ENCODE measurements around the gene GBA2.

Gene GBA2

GRCh38 chr9:35748858-35749514 is at the start of gene GBA2, which contains the start of gene RGP1:
Gene GBA2, minus strand, starts transcription at chr9:35749228. Its CDS starts 524 bp downstream, at chr9:35748704.
Gene RGP1, plus strand, starts transcription at chr9:35749287. Its CDS starts 469 bp downstream, at chr9:35749756.
- CTCF ChIA-PET: interaction anchor here (0.8 to 8.0 kb wide), 13 partner anchors 7 to 633 kb away, joined by 3 to 130 read pairs (median 4); partner anchors contain the start of gene ATOSB
- DNase-seq (ENCODE audit: low read depth, low spot score): no peak
- no peak for TF ChIP-seq CTCF (IDR thresholded peaks at IDR 0.05; ENCODE audit: insufficient read depth, low read length, missing control alignments)
- POLR2A ChIA-PET: interaction anchor here (0.7 to 5.6 kb wide), 6 partner anchors 13 to 441 kb away, joined by 3 to 54 read pairs (median 4); partner anchors contain the start of genes CLTA, CREB3 and TLN1
- peak within 1 kb of the TSS; percentile 89 for H3K4me3 ChIP-seq (ENCODE audit: low read depth, low read length)

- TF ChIP-seq CTCF (IDR thresholded peaks at IDR 0.05; ENCODE audit: insufficient read depth, low read length, missing control alignments): no peak
- no peak overlapping the region for H3K4me3 ChIP-seq (ENCODE audit: low read depth, low read length)
- no peak for DNase-seq (ENCODE audit: low read depth, low spot score)
- POLR2A ChIA-PET: interaction anchor here (0.5 kb wide), 1 partner anchor 1338 kb away, joined by 3 read pairs; no protein-coding TSS in a partner anchor
- CTCF ChIA-PET: interaction anchor here (0.9 to 1.9 kb wide), 4 partner anchors 29 to 148 kb away, joined by 3 to 6 read pairs (median 4); no protein-coding TSS in a partner anchor
Measured at GRCh38 chr9:35797311-35798109, 48.5 kb upstream of the GBA2 start.

- POLR2A ChIA-PET: no interaction called here
- DNase-seq (ENCODE audit: low read depth, low spot score): no peak
- no peak for TF ChIP-seq CTCF (IDR thresholded peaks at IDR 0.05; ENCODE audit: insufficient read depth, low read length, missing control alignments)
- CTCF ChIA-PET: interaction anchor here (1.7 to 2.3 kb wide), 3 partner anchors 11 to 87 kb away, joined by 3 to 6 read pairs (median 4); no protein-coding TSS in a partner anchor
- no peak overlapping the region for H3K4me3 ChIP-seq (ENCODE audit: low read depth, low read length)
Measured at GRCh38 chr9:35795695-35796094, 46.7 kb upstream of the GBA2 start.

- DNase-seq (ENCODE audit: low read depth, low spot score): no peak
- ChIA-PET POLR2A (interaction anchor here (0.6 kb wide), 1 partner anchor 168 kb away, joined by 3 read pairs; no protein-coding TSS in a partner anchor), CTCF (interaction anchor here (1.0 to 8.2 kb wide), 8 partner anchors 13 to 215 kb away, joined by 3 to 201 read pairs (median 6); partner anchors contain the start of genes FAM221B, HINT2, HRCT1 and SPAG8)
- TF ChIP-seq CTCF (IDR thresholded peaks at IDR 0.05; ENCODE audit: insufficient read depth, low read length, missing control alignments): no peak
- H3K4me3 ChIP-seq (ENCODE audit: low read depth, low read length): peak overlapping the region; percentile 64
Measured at GRCh38 chr9:35793461-35793860, 44.4 kb upstream of the GBA2 start.

- no peak for DNase-seq (ENCODE audit: low read depth, low spot score)
- H3K4me3 ChIP-seq (ENCODE audit: low read depth, low read length): peak overlapping the region; percentile 64
- POLR2A ChIA-PET: interaction anchor here (0.6 kb wide), 1 partner anchor 169 kb away, joined by 3 read pairs; no protein-coding TSS in a partner anchor
- CTCF ChIA-PET: interaction anchor here (1.0 to 8.2 kb wide), 8 partner anchors 14 to 216 kb away, joined by 3 to 201 read pairs (median 6); partner anchors contain the start of genes FAM221B, HINT2, HRCT1 and SPAG8
- no peak for TF ChIP-seq CTCF (IDR thresholded peaks at IDR 0.05; ENCODE audit: insufficient read depth, low read length, missing control alignments)
Measured at GRCh38 chr9:35792826-35793225, 43.8 kb upstream of the GBA2 start.

All from AG04449 (cell line).